ENCODE data around the gene TAF3. TPM values are rescaled to one million over a fixed set of nuclear protein-coding genes. Genes with fewer than 3 reads are reported as not detected.

Gene TAF3
- total RNA-seq, 1 donor from 2014 or later = 6.2 TPM

GRCh38 chr10:7817576-7817975, 729 bp upstream of the TAF3 start:
- peaks cover 17% of the 10 kb centered on the region for H3K4me1 Mint-ChIP-seq (ENCODE audit: low read depth)
- peak overlapping the region; percentile 84 for H3K27ac Mint-ChIP-seq (ENCODE audit: unreplicated experiment)
- no peaks in the 10 kb centered on the region for H3K36me3 Mint-ChIP-seq (ENCODE audit: low read depth)
- DNase-seq (ENCODE audit: low spot score) = no peak
- peaks cover 4% of the 10 kb centered on the region for H3K27me3 Mint-ChIP-seq (ENCODE audit: low read depth)
- H3K9me3 Mint-ChIP-seq (ENCODE audit: low read depth) = no peaks in the 10 kb centered on the region
- TF ChIP-seq, protein P1, sequence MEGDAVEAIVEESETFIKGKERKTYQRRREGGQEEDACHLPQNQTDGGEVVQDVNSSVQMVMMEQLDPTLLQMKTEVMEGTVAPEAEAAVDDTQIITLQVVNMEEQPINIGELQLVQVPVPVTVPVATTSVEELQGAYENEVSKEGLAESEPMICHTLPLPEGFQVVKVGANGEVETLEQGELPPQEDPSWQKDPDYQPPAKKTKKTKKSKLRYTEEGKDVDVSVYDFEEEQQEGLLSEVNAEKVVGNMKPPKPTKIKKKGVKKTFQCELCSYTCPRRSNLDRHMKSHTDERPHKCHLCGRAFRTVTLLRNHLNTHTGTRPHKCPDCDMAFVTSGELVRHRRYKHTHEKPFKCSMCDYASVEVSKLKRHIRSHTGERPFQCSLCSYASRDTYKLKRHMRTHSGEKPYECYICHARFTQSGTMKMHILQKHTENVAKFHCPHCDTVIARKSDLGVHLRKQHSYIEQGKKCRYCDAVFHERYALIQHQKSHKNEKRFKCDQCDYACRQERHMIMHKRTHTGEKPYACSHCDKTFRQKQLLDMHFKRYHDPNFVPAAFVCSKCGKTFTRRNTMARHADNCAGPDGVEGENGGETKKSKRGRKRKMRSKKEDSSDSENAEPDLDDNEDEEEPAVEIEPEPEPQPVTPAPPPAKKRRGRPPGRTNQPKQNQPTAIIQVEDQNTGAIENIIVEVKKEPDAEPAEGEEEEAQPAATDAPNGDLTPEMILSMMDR (IDR thresholded peaks at IDR 0.05) = no peak
- peak overlapping the region; percentile 94 for H3K4me3 Mint-ChIP-seq (ENCODE audit: unreplicated experiment)

GRCh38 chr10:7817984-7818294, 366 bp upstream of the TAF3 start:
- peak overlapping the region; percentile 84 for H3K27ac Mint-ChIP-seq (ENCODE audit: unreplicated experiment)
- H3K4me1 Mint-ChIP-seq (ENCODE audit: low read depth) = peaks cover 17% of the 10 kb centered on the region
- DNase-seq (ENCODE audit: low spot score) = no peak
- peak overlapping the region; percentile 94 for H3K4me3 Mint-ChIP-seq (ENCODE audit: unreplicated experiment)
- TF ChIP-seq, protein P1 (IDR thresholded peaks at IDR 0.05) = no peak
- H3K27me3 Mint-ChIP-seq (ENCODE audit: low read depth) = peaks cover 4% of the 10 kb centered on the region
- H3K9me3 Mint-ChIP-seq (ENCODE audit: low read depth) = no peaks in the 10 kb centered on the region
- H3K36me3 Mint-ChIP-seq (ENCODE audit: low read depth) = no peaks in the 10 kb centered on the region

- no peak for DNase-seq (ENCODE audit: low spot score)
- H3K27me3 Mint-ChIP-seq (ENCODE audit: low read depth) = peaks cover 4% of the 10 kb centered on the region
- H3K36me3 Mint-ChIP-seq (ENCODE audit: low read depth) = no peaks in the 10 kb centered on the region
- H3K27ac Mint-ChIP-seq (ENCODE audit: unreplicated experiment) = peak overlapping the region; percentile 84
- TF ChIP-seq, protein P1 (IDR thresholded peaks at IDR 0.05) = peak; percentile 72
- H3K4me3 Mint-ChIP-seq (ENCODE audit: unreplicated experiment) = peak overlapping the region; percentile 94
- no peaks in the 10 kb centered on the region for H3K9me3 Mint-ChIP-seq (ENCODE audit: low read depth)
- H3K4me1 Mint-ChIP-seq (ENCODE audit: low read depth) = peaks cover 17% of the 10 kb centered on the region
These were observed 786 bp downstream of the TAF3 start for GRCh38 chr10:7819121-7819460.

- no peak overlapping the region for H3K27ac Mint-ChIP-seq (ENCODE audit: unreplicated experiment)
- TF ChIP-seq, protein P1 (IDR thresholded peaks at IDR 0.05) = no peak
- DNase-seq (ENCODE audit: low spot score) = no peak
- no peaks in the 10 kb centered on the region for H3K9me3 Mint-ChIP-seq (ENCODE audit: low read depth)
- H3K27me3 Mint-ChIP-seq (ENCODE audit: low read depth) = no peaks in the 10 kb centered on the region
- peaks cover 19% of the 10 kb centered on the region for H3K4me1 Mint-ChIP-seq (ENCODE audit: low read depth)
- no peak overlapping the region for H3K4me3 Mint-ChIP-seq (ENCODE audit: unreplicated experiment)
- peaks cover 12% of the 10 kb centered on the region for H3K36me3 Mint-ChIP-seq (ENCODE audit: low read depth)
These were observed 5.9 kb downstream of the TAF3 start for GRCh38 chr10:7824251-7824650.

- Mint-ChIP-seq H3K4me3 (ENCODE audit: unreplicated experiment) (no peak overlapping the region), H3K36me3 (ENCODE audit: low read depth) (peaks cover 13% of the 10 kb centered on the region), H3K4me1 (ENCODE audit: low read depth) (peaks cover 14% of the 10 kb centered on the region), H3K27me3 (ENCODE audit: low read depth) (no peaks in the 10 kb centered on the region), H3K9me3 (ENCODE audit: low read depth) (no peaks in the 10 kb centered on the region), H3K27ac (ENCODE audit: unreplicated experiment) (peak overlapping the region; percentile 57)
- no peak for DNase-seq (ENCODE audit: low spot score)
- TF ChIP-seq, protein P1 (IDR thresholded peaks at IDR 0.05) = peak; percentile 38
These were observed 8.7 kb downstream of the TAF3 start for GRCh38 chr10:7826971-7827370.

All from chondrocyte (in vitro differentiated cells).